Measurements from ENCODE around the gene SPZ1.
"Not testable (repeated sequence)": the region's sequence is repeated elsewhere in the genome, so short reads cannot be mapped to it uniquely, and the experiment has no call there.

The SPZ1 gene

GRCh38 chr5:80337379-80337778, 17.6 kb downstream of the SPZ1 start:
- DNase-seq (ENCODE audit: low read depth in 1 of 2, low spot score in 1 of 2), result no peak

DNA sequence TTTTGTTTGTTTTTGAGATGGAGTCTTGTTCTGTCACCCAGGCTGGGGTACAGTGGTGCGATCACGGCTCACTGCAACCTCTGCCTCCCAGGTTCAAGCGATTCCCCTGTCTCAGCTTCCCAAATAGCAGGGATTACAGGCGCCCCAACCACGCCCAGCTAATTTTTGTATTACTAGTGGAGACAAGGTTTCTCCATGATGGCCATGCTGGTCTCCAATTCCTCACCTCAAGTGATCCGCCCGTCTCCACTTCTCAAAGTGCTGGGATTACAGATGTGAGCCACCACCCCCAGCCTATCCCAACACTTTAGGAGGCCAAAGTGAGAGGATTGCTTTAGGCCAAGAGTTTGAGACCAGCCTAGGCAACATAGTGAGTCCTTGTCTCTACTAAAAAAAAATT, 19.3 kb downstream of the SPZ1 start:
- DNase-seq (ENCODE audit: low read depth in 1 of 2, low spot score in 1 of 2), result no peak

DNA sequence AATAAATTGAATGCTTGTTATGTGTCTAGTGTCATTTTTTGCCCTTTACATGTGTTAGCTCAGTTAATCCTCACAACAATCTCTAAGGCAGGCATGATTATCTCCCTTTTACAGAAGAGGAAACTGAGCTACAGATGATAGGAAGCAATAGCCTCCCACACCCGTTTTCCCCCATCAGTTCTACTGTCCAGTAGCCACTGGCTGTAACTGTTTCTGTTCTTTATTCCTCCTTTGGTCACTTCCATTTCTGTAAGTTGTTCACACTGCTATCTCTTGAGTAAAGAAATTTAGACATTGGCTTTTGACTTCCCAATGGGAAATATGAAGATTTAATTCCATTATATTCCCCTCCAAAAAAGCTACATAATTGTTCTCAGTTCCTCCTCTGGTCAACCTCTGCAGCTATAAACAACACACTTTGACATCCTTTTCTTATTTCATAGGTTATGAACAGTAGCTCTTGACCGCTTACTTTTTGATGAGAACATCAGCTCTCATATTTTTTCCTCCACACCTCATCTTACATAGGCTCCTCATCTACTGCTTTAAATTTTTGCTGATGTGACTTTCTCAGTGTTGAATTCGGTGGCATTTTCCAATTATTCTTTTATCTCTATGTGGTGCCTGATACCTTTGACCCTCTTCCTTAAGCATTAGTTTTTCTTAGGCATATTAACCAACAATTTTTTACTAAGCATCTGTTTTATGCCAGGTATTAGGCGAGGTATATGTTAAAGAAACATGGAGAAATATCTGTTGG, 21.4 kb downstream of the SPZ1 start:
- no peak for DNase-seq (ENCODE audit: low read depth in 1 of 2, low spot score in 1 of 2)

DNA sequence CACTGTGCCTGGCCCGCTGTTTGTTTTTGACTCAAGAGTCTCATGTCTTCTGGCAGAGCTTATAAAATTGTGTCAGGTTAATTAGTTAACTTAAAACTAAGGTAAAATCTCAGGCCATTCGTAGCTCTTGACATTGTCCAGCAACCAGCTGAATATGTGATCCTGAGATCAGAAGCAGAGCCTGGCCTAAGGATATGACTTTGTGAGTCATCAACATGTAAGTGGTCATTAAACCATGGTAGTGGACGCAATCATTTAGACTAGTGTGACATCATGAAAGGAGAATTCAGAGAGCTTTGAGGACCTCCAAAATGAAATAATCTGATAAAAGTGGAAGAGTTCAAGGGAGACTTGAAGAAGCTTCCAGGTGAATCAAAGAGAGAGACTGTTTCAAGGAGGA, 23.3 kb downstream of the SPZ1 start:
- DNase-seq (ENCODE audit: low read depth in 1 of 2, low spot score in 1 of 2), result no peak

DNA sequence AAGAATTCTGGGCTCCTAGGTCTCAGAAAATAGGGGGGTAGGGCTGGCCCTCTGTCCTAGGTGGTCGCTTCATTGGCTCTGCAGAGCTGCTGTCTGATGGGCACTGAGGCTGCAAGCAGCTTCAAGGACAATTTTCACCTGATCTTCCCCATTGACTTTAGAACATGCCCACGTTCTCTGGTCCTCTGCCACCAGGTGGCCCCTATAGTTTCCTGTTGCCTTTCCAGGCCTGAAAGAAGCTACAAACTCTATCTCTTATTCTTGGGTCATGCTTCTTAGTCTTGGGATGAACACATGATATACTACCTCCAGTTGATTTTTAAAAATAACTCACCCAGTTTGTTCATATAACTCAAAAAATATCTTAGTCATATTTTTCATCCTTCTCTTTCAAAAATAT, 26.3 kb downstream of the SPZ1 start:
- no peak for DNase-seq (ENCODE audit: low read depth in 1 of 2, low spot score in 1 of 2)

- no peak for DNase-seq (ENCODE audit: low read depth in 1 of 2, low spot score in 1 of 2)
These were observed 28.4 kb downstream of the SPZ1 start for GRCh38 chr5:80348171-80348570.

DNA sequence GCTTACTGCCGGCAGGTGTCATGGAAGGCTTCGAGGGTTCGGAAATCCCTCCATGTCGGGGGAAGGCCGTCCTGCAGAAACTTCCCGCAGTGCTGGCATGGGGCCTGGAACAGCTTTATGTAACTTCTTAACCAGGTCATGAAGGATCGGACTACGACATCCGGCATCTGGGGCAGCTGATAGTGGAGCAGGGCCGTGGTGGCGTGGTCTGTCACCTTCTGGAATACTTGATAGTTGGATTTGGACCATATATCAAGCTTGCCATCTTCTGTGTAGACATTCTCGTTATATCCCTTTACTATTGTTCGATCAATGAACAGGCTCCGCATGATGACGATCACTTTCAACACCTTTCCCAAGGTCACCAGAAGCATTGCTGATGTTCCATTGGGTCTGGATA, 31.2 kb downstream of the SPZ1 start:
- not testable (repeated sequence) for DNase-seq (ENCODE audit: low read depth in 1 of 2, low spot score in 1 of 2)

GRCh38 chr5:80355686-80356085, 35.9 kb downstream of the SPZ1 start:
- DNase-seq (ENCODE audit: low read depth in 1 of 2, low spot score in 1 of 2), result no peak

DNA sequence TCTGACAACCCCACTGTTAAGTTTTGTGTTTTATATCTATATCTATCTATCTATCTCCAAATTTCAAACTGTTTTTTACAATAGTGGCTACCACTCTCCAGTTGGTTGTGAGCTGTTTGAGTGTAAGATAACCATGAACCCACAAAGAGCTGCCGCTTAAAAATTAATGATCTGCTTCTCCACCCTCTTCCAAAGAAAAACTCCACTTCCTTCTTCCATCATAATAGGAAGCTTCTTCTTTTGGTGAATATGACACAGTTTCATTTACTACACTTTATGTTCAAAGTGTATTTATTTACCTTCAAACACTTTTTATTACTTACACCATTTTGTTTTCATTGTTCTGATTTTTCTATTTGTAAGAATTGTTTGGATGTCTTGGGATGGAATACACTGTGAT, 37.9 kb downstream of the SPZ1 start:
- no peak for DNase-seq (ENCODE audit: low read depth in 1 of 2, low spot score in 1 of 2)

DNA sequence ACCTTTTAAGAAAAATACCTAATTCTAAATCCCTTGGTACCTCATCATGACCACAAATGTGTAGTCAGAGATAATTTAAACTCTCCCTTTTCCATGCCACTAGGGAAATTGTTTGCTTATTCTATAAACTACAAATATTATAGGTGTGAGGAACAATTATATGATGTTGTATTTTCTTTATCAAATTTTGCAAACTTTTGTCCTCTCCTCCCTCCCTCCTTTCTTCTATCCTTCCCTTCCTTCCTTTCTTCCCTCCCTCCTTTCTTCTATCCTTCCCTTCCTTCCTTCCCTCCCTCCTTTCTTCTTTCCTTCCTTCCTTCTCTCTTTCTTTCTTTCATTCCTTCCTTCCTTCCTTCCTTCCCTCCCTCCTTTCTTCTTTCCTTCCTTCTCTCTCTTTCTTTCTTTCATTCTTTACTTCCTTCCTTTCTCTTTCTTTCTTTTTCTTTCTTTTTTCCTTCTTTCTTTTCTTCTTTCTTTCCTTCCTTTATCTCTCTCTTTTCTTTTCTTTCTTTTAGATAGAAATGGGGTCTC, 41.2 kb downstream of the SPZ1 start:
- no peak for DNase-seq (ENCODE audit: low read depth in 1 of 2, low spot score in 1 of 2)

- no peak for DNase-seq (ENCODE audit: low read depth in 1 of 2, low spot score in 1 of 2)
These were observed 45.1 kb downstream of the SPZ1 start for GRCh38 chr5:80364892-80365291.

GRCh38 chr5:80368661-80369480, 49.1 kb downstream of the SPZ1 start:
- no peak for DNase-seq (ENCODE audit: low read depth in 1 of 2, low spot score in 1 of 2)

GRCh38 chr5:80369521-80369920, 49.7 kb downstream of the SPZ1 start:
- DNase-seq (ENCODE audit: low read depth in 1 of 2, low spot score in 1 of 2), result no peak

GRCh38 chr5:80370390-80370789, 50.6 kb downstream of the SPZ1 start:
- DNase-seq (ENCODE audit: low read depth in 1 of 2, low spot score in 1 of 2), result no peak

Measured in activated T-helper 1 cell treated with anti-CD3 and anti-CD28 coated beads, Interleukin-2, amount 50 U/mL, for 16 hours (primary cell).